ENCODE results near the gene CFAP69.

Gene CFAP69

DNA sequence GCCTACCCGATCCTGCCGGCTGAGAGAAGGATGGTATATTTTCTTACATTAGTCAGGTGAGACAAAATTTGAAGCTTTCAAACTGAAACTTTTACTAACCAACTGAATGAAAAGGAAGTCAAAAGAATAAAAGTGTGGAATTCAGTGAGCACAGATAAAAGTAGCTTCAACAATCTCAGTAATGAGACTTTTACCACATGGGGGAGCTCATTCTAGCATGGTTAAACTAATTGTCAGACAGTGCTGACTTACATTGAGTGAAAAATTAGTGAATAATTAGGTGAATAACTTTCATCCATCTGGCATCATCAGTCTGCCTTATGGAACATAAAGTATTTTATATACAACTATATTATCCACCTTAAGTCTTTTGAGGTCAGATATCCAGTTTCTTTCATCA, 67.8 kb downstream of the CFAP69 start:
- Histone ChIP-seq H3K9me3 (ENCODE audit: control extremely low read depth in 1 of 5, control insufficient read depth in 4 of 5, insufficient read depth in 2 of 5, low read depth in 1 of 5, low read length in 4 of 5) (no peaks in the 10 kb centered on the region), H3K4me3 (ENCODE audit: control insufficient read depth in 1 of 7, extremely low read depth in 1 of 7, insufficient read depth in 4 of 7, low read depth in 2 of 7, low read length in 6 of 7) (no peak overlapping the region), H3K36me3 (ENCODE audit: control insufficient read depth in 4 of 4, insufficient read depth in 4 of 4, low read length in 3 of 4) (no peaks in the 10 kb centered on the region), H3K27ac (ENCODE audit: insufficient read depth in 1 of 2, low read depth in 1 of 2, low read length in 2 of 2, poor library complexity in 1 of 2, severe bottlenecking in 2 of 2) (no peak overlapping the region), H3K4me1 (ENCODE audit: control extremely low read depth in 1 of 4, control insufficient read depth in 4 of 4, insufficient read depth in 4 of 4, low read length in 3 of 4) (no peaks in the 10 kb centered on the region), H3K27me3 (replicated peaks in 2 of 5; ENCODE audit: control insufficient read depth in 4 of 5, insufficient read depth in 5 of 5, low read length in 4 of 5) (peaks cover 2 to 11% (median 7%) of the 10 kb centered on the region in 5 experiments)
- no CpG with 5 or more reads among the region's 2 CpGs for WGBS (ENCODE audit: insufficient coverage)
- DNase-seq, result peak in 2 of 3 donors; percentile 41 to 46
- POLR2A ChIA-PET, result no interaction called here
- CTCF ChIA-PET, result interaction anchor here (0.8 to 4.8 kb wide), 10 partner anchors 9 to 162 kb away, joined by 3 to 50 read pairs (median 4); no protein-coding TSS in a partner anchor

DNA sequence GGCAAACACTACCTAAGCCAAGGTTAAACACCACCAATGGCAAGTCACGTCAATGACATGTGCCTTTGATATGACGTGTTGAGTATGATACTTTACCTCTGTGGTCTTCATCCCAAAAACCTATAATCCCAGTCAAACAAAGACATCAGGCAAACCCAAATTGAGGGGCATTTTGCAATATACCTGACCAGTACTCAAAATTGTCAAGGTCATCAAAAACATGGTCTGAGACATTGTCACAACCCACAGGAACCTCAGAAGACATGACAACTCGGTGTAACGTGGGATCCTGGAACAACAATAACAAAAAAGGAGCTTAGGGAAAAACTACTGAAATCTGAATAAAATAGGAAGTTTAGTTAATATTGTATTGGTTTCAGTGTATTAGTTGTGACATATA, 68.9 kb downstream of the CFAP69 start:
- peaks cover 2 to 16% (median 13%) of the 10 kb centered on the region in 5 experiments for H3K27me3 ChIP-seq (replicated peaks in 2 of 5; ENCODE audit: control insufficient read depth in 4 of 5, insufficient read depth in 5 of 5, low read length in 4 of 5)
- H3K4me3 ChIP-seq (ENCODE audit: control insufficient read depth in 1 of 7, extremely low read depth in 1 of 7, insufficient read depth in 4 of 7, low read depth in 2 of 7, low read length in 6 of 7), result no peak overlapping the region
- POLR2A ChIA-PET, result no interaction called here
- no peak overlapping the region for H3K27ac ChIP-seq (ENCODE audit: insufficient read depth in 1 of 2, low read depth in 1 of 2, low read length in 2 of 2, poor library complexity in 1 of 2, severe bottlenecking in 2 of 2)
- CTCF ChIA-PET, result interaction anchor here (1.2 to 4.8 kb wide), 4 partner anchors 22 to 114 kb away, joined by 3 to 50 read pairs (median 4); no protein-coding TSS in a partner anchor
- H3K4me1 ChIP-seq (ENCODE audit: control extremely low read depth in 1 of 4, control insufficient read depth in 4 of 4, insufficient read depth in 4 of 4, low read length in 3 of 4), result no peaks in the 10 kb centered on the region
- H3K36me3 ChIP-seq (ENCODE audit: control insufficient read depth in 4 of 4, insufficient read depth in 4 of 4, low read length in 3 of 4), result no peaks in the 10 kb centered on the region
- DNase-seq, result no peak
- WGBS (ENCODE audit: insufficient coverage), result 67% methylated on average over 3 of the region's 4 CpGs
- no peaks in the 10 kb centered on the region for H3K9me3 ChIP-seq (ENCODE audit: control extremely low read depth in 1 of 5, control insufficient read depth in 4 of 5, insufficient read depth in 2 of 5, low read depth in 1 of 5, low read length in 4 of 5)

DNA sequence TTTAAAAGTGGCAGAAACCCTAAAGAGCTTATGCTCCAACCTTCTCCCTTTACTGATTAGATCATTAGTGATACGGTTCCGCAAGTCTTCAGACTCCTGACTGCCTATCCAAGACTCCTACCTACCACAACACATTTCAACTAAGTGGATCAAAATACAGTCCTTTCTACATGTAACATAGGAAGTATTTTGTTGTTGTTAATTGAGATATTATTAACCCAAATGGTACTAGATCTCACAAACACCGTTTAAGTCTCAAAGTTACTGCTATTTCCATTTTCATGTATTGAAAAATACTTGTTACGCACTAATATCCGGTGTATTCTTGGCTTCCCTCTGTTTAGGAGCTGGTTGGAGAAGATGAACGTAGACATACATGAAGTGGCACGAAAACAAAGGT, 75.0 kb downstream of the CFAP69 start:
- H3K4me3 ChIP-seq (ENCODE audit: control insufficient read depth in 1 of 7, extremely low read depth in 1 of 7, insufficient read depth in 4 of 7, low read depth in 2 of 7, low read length in 6 of 7), result no peak overlapping the region
- H3K4me1 ChIP-seq (ENCODE audit: control extremely low read depth in 1 of 4, control insufficient read depth in 4 of 4, insufficient read depth in 4 of 4, low read length in 3 of 4), result peaks cover 0 to 14% (median 8%) of the 10 kb centered on the region in 4 experiments
- ChIA-PET POLR2A (no interaction called here), CTCF (interaction anchor here (1.3 kb wide), 1 partner anchor 10 kb away, joined by 3 read pairs; no protein-coding TSS in a partner anchor)
- 87% methylated on average over 5 of the region's 7 CpGs for WGBS (ENCODE audit: insufficient coverage)
- H3K27ac ChIP-seq (ENCODE audit: insufficient read depth in 1 of 2, low read depth in 1 of 2, low read length in 2 of 2, poor library complexity in 1 of 2, severe bottlenecking in 2 of 2), result no peak overlapping the region
- no peaks in the 10 kb centered on the region for H3K9me3 ChIP-seq (ENCODE audit: control extremely low read depth in 1 of 5, control insufficient read depth in 4 of 5, insufficient read depth in 2 of 5, low read depth in 1 of 5, low read length in 4 of 5)
- peaks cover 17 to 67% (median 39%) of the 10 kb centered on the region in 5 experiments for H3K27me3 ChIP-seq (replicated peaks in 2 of 5; ENCODE audit: control insufficient read depth in 4 of 5, insufficient read depth in 5 of 5, low read length in 4 of 5)
- no peak for DNase-seq
- H3K36me3 ChIP-seq (ENCODE audit: control insufficient read depth in 4 of 4, insufficient read depth in 4 of 4, low read length in 3 of 4), result no peaks in the 10 kb centered on the region

DNA sequence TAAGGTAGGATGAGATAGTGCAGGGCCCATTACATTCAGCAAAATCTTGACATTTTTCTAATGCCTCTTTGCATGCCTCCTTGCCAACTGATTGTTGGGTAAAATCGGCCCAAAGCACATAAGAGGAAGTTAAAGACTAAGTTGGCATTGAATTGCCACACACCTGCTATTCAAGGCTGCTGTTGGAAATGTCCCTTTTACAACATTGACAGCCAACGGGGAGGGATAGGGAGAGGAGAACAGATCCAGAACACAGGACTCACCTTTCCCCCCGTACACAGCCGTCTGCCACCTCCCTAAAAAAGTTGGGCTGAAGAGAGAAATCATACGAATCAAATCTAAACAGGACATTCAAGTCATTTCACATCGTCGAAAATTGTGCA, 75.4 kb downstream of the CFAP69 start:
- CTCF ChIA-PET, result interaction anchor here (1.2 to 1.3 kb wide), 2 partner anchors 10 to 107 kb away, joined by 3 to 4 read pairs; no protein-coding TSS in a partner anchor
- peaks cover 17 to 67% (median 39%) of the 10 kb centered on the region in 5 experiments for H3K27me3 ChIP-seq (replicated peaks in 2 of 5; ENCODE audit: control insufficient read depth in 4 of 5, insufficient read depth in 5 of 5, low read length in 4 of 5)

DNA sequence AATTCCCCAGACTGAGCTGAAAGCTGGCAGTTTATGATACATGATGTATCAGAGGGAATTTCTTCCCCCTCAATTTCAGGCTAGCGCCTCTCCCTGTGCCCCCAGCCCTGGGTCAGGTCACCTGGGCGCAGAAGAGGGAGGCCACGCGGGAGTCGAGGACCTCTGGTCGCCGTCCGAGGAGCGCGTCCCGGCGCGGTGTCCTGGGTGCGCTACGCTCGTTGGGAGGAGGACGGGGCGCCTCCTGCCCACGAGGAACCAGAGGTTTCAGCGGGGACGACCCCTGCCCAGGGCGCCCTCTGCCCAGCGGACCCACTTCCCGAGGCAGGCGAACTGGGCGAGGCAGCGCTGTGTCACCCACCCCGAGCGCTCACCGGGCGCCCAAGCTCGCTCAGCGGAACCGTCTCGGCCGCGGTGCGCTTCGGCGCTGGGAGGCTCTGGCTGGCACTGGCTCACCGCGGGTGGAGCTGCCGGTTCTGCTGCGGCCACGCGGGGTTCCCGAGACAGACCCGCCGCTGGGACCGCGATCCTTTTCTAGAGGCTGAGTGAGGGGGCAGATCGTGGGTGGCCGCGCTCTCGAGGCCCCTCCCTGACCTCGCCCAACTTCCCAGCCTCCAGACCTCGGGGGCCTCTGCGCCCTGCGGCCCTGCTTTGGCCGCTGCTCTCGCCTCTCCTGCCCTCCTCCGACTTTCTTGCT, 76.0 kb downstream of the CFAP69 start, which contains the start of gene FAM237B:
Gene FAM237B, minus strand, starts transcription at position 504 of the 694 bp plus-strand sequence. CDS start 1,556 bp downstream, outside the sequence.
- Histone ChIP-seq H3K4me3 (ENCODE audit: control insufficient read depth in 1 of 7, extremely low read depth in 1 of 7, insufficient read depth in 4 of 7, low read depth in 2 of 7, low read length in 6 of 7) (peak within 1 kb of the TSS in 6 of 7 experiments; percentile 20 to 68 (median 42)), H3K4me1 (ENCODE audit: control extremely low read depth in 1 of 4, control insufficient read depth in 4 of 4, insufficient read depth in 4 of 4, low read length in 3 of 4) (peaks cover 0 to 14% (median 8%) of the 10 kb centered on the region in 4 experiments), H3K27me3 (replicated peaks in 2 of 5; ENCODE audit: control insufficient read depth in 4 of 5, insufficient read depth in 5 of 5, low read length in 4 of 5) (peaks cover 17 to 69% (median 39%) of the 10 kb centered on the region in 5 experiments), H3K36me3 (ENCODE audit: control insufficient read depth in 4 of 4, insufficient read depth in 4 of 4, low read length in 3 of 4) (no peaks in the 10 kb centered on the region), H3K27ac (ENCODE audit: insufficient read depth in 1 of 2, low read depth in 1 of 2, low read length in 2 of 2, poor library complexity in 1 of 2, severe bottlenecking in 2 of 2) (no peak within 1 kb of the TSS), H3K9me3 (ENCODE audit: control extremely low read depth in 1 of 5, control insufficient read depth in 4 of 5, insufficient read depth in 2 of 5, low read depth in 1 of 5, low read length in 4 of 5) (no peaks in the 10 kb centered on the region)
- ChIA-PET POLR2A (no interaction called here), CTCF (interaction anchor here (1.0 to 1.3 kb wide), 3 partner anchors 10 to 107 kb away, joined by 3 to 4 read pairs (median 3); no protein-coding TSS in a partner anchor)
- WGBS (ENCODE audit: insufficient coverage), result 4% methylated on average over 47 of the region's 62 CpGs
- DNase-seq, result peak; percentile 15 to 62 (median 52)

More for the DNA sequence above, 75.4 kb downstream of the CFAP69 start:
- Histone ChIP-seq H3K36me3 (ENCODE audit: control insufficient read depth in 4 of 4, insufficient read depth in 4 of 4, low read length in 3 of 4) (no peaks in the 10 kb centered on the region), H3K9me3 (ENCODE audit: control extremely low read depth in 1 of 5, control insufficient read depth in 4 of 5, insufficient read depth in 2 of 5, low read depth in 1 of 5, low read length in 4 of 5) (no peaks in the 10 kb centered on the region), H3K27ac (ENCODE audit: insufficient read depth in 1 of 2, low read depth in 1 of 2, low read length in 2 of 2, poor library complexity in 1 of 2, severe bottlenecking in 2 of 2) (no peak overlapping the region), H3K4me3 (ENCODE audit: control insufficient read depth in 1 of 7, extremely low read depth in 1 of 7, insufficient read depth in 4 of 7, low read depth in 2 of 7, low read length in 6 of 7) (peak overlapping the region in 4 of 7 experiments; percentile 25 to 68 (median 56)), H3K4me1 (ENCODE audit: control extremely low read depth in 1 of 4, control insufficient read depth in 4 of 4, insufficient read depth in 4 of 4, low read length in 3 of 4) (peaks cover 0 to 14% (median 8%) of the 10 kb centered on the region in 4 experiments)
- 36% methylated on average over 5 of the region's 7 CpGs for WGBS (ENCODE audit: insufficient coverage)
- peak in 1 of 3 donors; percentile 23 for DNase-seq
- POLR2A ChIA-PET, result no interaction called here

DNA sequence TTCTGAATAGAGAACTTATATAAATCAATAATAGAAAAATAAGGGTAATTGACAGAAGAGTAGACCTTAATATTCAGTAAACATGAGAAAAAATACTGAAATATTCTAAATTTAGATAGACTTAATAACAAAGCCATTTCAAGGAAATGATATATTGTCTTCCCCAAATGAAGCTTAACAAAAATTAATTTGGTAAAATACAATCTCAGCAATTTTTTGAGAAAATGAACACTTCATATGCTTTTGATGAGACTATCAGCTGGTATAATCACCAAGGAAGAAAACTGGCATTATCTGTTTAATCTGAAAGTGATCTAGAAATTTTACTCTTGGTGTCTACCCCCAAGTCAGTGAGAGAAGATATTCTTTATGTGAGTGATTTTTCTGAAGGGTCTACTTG, 77.9 kb downstream of the CFAP69 start:
- DNase-seq, result no peak
- no peak overlapping the region for H3K27ac ChIP-seq (ENCODE audit: insufficient read depth in 1 of 2, low read depth in 1 of 2, low read length in 2 of 2, poor library complexity in 1 of 2, severe bottlenecking in 2 of 2)
- POLR2A ChIA-PET, result no interaction called here
- H3K4me3 ChIP-seq (ENCODE audit: control insufficient read depth in 1 of 7, extremely low read depth in 1 of 7, insufficient read depth in 4 of 7, low read depth in 2 of 7, low read length in 6 of 7), result no peak overlapping the region
- no peaks in the 10 kb centered on the region for H3K36me3 ChIP-seq (ENCODE audit: control insufficient read depth in 4 of 4, insufficient read depth in 4 of 4, low read length in 3 of 4)
- H3K4me1 ChIP-seq (ENCODE audit: control extremely low read depth in 1 of 4, control insufficient read depth in 4 of 4, insufficient read depth in 4 of 4, low read length in 3 of 4), result peaks cover 0 to 14% (median 8%) of the 10 kb centered on the region in 4 experiments
- H3K9me3 ChIP-seq (ENCODE audit: control extremely low read depth in 1 of 5, control insufficient read depth in 4 of 5, insufficient read depth in 2 of 5, low read depth in 1 of 5, low read length in 4 of 5), result no peaks in the 10 kb centered on the region
- CTCF ChIA-PET, result interaction anchor here (1.4 kb wide), 1 partner anchor 10 kb away, joined by 4 read pairs; no protein-coding TSS in a partner anchor
- peaks cover 17 to 61% (median 33%) of the 10 kb centered on the region in 5 experiments for H3K27me3 ChIP-seq (replicated peaks in 2 of 5; ENCODE audit: control insufficient read depth in 4 of 5, insufficient read depth in 5 of 5, low read length in 4 of 5)

DNA sequence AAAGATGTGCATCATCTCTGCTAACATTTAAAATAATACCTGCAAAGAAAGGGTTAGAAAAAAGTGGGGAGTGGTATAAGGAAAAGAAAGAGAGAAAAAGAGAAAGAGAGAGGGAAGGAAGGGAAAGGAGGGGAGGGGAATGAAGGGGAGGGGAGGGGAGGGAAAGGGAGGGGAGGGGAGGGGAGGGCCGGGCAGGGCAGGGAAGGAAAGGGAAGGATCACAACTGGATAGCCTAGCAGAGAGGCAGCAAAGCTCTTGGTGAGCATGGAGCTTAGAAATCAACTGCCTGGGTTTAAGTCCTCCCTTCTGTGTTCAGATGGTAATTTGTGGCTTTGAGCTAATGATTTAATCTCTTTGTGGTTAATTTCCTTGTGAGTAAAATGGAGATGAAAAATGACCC, 81.5 kb downstream of the CFAP69 start:
- CTCF ChIA-PET, result no interaction called here
- DNase-seq, result no peak
- Histone ChIP-seq H3K27me3 (replicated peaks in 2 of 5; ENCODE audit: control insufficient read depth in 4 of 5, insufficient read depth in 5 of 5, low read length in 4 of 5) (peaks cover 10 to 27% (median 11%) of the 10 kb centered on the region in 5 experiments), H3K9me3 (ENCODE audit: control extremely low read depth in 1 of 5, control insufficient read depth in 4 of 5, insufficient read depth in 2 of 5, low read depth in 1 of 5, low read length in 4 of 5) (no peaks in the 10 kb centered on the region), H3K36me3 (ENCODE audit: control insufficient read depth in 4 of 4, insufficient read depth in 4 of 4, low read length in 3 of 4) (no peaks in the 10 kb centered on the region), H3K4me1 (ENCODE audit: control extremely low read depth in 1 of 4, control insufficient read depth in 4 of 4, insufficient read depth in 4 of 4, low read length in 3 of 4) (peaks cover 0 to 3% (median 0%) of the 10 kb centered on the region in 4 experiments), H3K27ac (ENCODE audit: insufficient read depth in 1 of 2, low read depth in 1 of 2, low read length in 2 of 2, poor library complexity in 1 of 2, severe bottlenecking in 2 of 2) (no peak overlapping the region), H3K4me3 (ENCODE audit: control insufficient read depth in 1 of 7, extremely low read depth in 1 of 7, insufficient read depth in 4 of 7, low read depth in 2 of 7, low read length in 6 of 7) (no peak overlapping the region)
- WGBS (ENCODE audit: insufficient coverage), result no CpG with 5 or more reads among the region's 1 CpG
- POLR2A ChIA-PET, result no interaction called here

Measured in common myeloid progenitor, CD34-positive (primary cell).